ENCODE measurements around the gene RBM47. TPM values are rescaled to one million over a fixed set of nuclear protein-coding genes. Genes with fewer than 3 reads are reported as not detected.

RBM47 gene
- total and polyA plus RNA-seq, 2 experiments from 2014 or later: 35.6 to 139 TPM

DNA sequence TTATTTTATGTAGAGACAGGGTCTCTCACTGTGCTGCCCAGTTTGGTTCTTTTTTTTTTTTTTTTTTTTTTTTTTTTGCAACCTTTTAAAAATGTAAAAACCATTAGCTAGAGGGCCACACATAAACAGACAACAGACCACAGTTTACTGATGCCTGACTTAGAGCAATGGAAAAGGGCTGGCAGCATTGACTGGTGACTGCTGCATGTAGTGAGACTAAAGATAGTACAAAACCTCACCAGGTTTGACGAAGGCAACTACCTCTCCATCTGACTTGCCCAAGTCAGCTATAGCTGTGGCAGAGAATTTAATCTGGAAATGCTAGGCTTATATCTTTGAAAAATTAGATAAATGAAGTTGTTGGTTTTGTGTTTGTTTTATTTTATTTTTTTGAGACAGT lies 102.9 kb downstream of the RBM47 start (continued):
- TF ChIP-seq, protein P1, sequence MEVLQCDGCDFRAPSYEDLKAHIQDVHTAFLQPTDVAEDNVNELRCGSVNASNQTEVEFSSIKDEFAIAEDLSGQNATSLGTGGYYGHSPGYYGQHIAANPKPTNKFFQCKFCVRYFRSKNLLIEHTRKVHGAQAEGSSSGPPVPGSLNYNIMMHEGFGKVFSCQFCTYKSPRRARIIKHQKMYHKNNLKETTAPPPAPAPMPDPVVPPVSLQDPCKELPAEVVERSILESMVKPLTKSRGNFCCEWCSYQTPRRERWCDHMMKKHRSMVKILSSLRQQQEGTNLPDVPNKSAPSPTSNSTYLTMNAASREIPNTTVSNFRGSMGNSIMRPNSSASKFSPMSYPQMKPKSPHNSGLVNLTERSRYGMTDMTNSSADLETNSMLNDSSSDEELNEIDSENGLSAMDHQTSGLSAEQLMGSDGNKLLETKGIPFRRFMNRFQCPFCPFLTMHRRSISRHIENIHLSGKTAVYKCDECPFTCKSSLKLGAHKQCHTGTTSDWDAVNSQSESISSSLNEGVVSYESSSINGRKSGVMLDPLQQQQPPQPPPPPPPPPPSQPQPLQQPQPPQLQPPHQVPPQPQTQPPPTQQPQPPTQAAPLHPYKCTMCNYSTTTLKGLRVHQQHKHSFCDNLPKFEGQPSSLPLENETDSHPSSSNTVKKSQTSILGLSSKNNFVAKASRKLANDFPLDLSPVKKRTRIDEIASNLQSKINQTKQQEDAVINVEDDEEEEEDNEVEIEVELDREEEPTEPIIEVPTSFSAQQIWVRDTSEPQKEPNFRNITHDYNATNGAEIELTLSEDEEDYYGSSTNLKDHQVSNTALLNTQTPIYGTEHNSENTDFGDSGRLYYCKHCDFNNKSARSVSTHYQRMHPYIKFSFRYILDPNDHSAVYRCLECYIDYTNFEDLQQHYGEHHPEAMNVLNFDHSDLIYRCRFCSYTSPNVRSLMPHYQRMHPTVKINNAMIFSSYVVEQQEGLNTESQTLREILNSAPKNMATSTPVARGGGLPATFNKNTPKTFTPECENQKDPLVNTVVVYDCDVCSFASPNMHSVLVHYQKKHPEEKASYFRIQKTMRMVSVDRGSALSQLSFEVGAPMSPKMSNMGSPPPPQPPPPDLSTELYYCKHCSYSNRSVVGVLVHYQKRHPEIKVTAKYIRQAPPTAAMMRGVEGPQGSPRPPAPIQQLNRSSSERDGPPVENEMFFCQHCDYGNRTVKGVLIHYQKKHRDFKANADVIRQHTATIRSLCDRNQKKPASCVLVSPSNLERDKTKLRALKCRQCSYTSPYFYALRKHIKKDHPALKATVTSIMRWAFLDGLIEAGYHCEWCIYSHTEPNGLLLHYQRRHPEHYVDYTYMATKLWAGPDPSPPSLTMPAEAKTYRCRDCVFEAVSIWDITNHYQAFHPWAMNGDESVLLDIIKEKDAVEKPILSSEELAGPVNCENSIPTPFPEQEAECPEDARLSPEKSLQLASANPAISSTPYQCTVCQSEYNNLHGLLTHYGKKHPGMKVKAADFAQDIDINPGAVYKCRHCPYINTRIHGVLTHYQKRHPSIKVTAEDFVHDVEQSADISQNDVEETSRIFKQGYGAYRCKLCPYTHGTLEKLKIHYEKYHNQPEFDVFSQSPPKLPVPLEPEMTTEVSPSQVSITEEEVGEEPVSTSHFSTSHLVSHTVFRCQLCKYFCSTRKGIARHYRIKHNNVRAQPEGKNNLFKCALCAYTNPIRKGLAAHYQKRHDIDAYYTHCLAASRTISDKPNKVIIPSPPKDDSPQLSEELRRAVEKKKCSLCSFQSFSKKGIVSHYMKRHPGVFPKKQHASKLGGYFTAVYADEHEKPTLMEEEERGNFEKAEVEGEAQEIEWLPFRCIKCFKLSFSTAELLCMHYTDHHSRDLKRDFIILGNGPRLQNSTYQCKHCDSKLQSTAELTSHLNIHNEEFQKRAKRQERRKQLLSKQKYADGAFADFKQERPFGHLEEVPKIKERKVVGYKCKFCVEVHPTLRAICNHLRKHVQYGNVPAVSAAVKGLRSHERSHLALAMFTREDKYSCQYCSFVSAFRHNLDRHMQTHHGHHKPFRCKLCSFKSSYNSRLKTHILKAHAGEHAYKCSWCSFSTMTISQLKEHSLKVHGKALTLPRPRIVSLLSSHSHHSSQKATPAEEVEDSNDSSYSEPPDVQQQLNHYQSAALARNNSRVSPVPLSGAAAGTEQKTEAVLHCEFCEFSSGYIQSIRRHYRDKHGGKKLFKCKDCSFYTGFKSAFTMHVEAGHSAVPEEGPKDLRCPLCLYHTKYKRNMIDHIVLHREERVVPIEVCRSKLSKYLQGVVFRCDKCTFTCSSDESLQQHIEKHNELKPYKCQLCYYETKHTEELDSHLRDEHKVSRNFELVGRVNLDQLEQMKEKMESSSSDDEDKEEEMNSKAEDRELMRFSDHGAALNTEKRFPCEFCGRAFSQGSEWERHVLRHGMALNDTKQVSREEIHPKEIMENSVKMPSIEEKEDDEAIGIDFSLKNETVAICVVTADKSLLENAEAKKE (CRISPR knock-in tag; IDR thresholded peaks at IDR 0.05): no peak
- TF ChIP-seq POLR2AphosphoS5 (IDR thresholded peaks at IDR 0.05; ENCODE audit: low read depth) (no peak), NANOG (IDR thresholded peaks at IDR 0.05; ENCODE audit: borderline replicate concordance) (no peak), EZH2phosphoT487 (IDR thresholded peaks at IDR 0.05; ENCODE audit: unreplicated experiment) (no peak)

DNA sequence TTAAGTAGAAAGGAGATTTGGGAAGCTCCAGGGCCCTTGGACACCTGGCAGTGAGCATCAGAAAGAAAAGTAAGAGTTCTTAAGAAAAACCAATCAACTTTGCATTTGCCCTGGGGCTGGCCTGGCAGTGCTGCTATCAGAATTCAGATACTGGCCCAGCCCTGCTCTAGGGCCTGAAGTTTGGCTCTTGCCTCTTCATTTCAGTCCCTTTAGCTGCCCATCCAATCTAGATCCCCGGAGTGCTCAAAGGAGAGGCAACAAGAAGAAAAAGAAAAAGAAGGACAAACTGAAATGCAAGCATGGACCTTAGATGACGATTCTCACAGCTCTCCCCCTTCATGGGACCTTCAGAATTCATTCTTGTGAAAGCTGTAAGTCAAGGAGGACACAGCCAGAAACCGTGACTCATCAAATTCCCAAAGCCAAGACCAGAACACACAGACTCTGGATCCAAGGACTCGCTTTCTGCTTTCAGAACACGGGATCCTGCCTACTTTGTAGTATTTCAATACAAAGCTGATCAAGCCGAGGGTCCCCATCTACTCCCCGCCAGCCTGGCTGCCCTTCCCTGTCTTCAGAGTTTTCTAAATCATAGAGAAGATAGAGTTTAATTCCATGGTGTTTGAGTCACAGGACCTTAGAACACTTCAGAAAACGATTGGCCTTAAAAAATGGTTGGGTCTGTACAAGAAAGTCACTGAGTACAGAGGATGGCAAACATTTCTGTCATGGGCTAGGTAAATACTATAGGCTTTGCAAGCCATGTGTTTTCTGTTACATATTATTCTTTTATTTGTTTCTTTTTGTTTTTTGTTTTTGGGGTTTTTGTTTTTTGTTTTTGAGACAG lies 103.7 kb downstream of the RBM47 start:
- peak; percentile 84 for ATAC-seq
- H3K36me3 Mint-ChIP-seq (ENCODE audit: low read depth): peaks cover 36% of the 10 kb centered on the region
- no peaks in the 10 kb centered on the region for H3K36me3 ChIP-seq (ENCODE audit: insufficient read depth)
- H3K27ac Mint-ChIP-seq: peak overlapping the region; percentile 93
- H3K4me1 Mint-ChIP-seq: peaks cover 12% of the 10 kb centered on the region; the same call in 2 of the 3 replicates
- peaks cover 59% of the 10 kb centered on the region for H3K79me2 ChIP-seq (replicated peaks; ENCODE audit: insufficient read depth)
- peaks cover 2% of the 10 kb centered on the region; the same call in 1 of the 2 replicates for H4K20me1 ChIP-seq (replicated peaks; ENCODE audit: insufficient read depth)
- no peak overlapping the region for H3K4me2 ChIP-seq
- H3K27me3 Mint-ChIP-seq (ENCODE audit: insufficient read depth, low read depth, poor library complexity): peaks cover 6% of the 10 kb centered on the region
- H3K4me3 Mint-ChIP-seq: no peak overlapping the region
- peak overlapping the region; percentile 80 for H3K27ac ChIP-seq (ENCODE audit: low read depth)
- peak; percentile 57 for DNase-seq (ENCODE audit: low spot score)
- H3K9me3 Mint-ChIP-seq: no peaks in the 10 kb centered on the region
- H3K4me3 ChIP-seq: no peak overlapping the region
- peaks cover 27% of the 10 kb centered on the region for H3K4me1 ChIP-seq (ENCODE audit: insufficient read depth)
- H3K9me2 ChIP-seq (ENCODE audit: insufficient read depth): no peaks in the 10 kb centered on the region
- H3K27me3 ChIP-seq (ENCODE audit: insufficient read depth): no peaks in the 10 kb centered on the region
- H2AFZ ChIP-seq: no peak overlapping the region
- 0 out of 2 replicates have a peak, but pooled peaks cover 6% of the 10 kb centered on the region for H3F3A ChIP-seq (replicated peaks; ENCODE audit: low read depth)
- TF ChIP-seq POLR2AphosphoS5 (IDR thresholded peaks at IDR 0.05; ENCODE audit: low read depth) (0 out of 2 replicates have a peak, but pooled peaks have one; percentile 5), ZNF114 (CRISPR knock-in tag; IDR thresholded peaks at IDR 0.05) (no peak), ZNF331 (CRISPR knock-in tag; IDR thresholded peaks at IDR 0.05; ENCODE audit: low read depth) (no peak), NANOG (IDR thresholded peaks at IDR 0.05; ENCODE audit: borderline replicate concordance) (no peak), STAT1 (IDR thresholded peaks at IDR 0.05; ENCODE audit: unreplicated experiment) (no peak), JUNB (IDR thresholded peaks at IDR 0.05; ENCODE audit: unreplicated experiment) (no peak), EZH2 (IDR thresholded peaks at IDR 0.05; ENCODE audit: low read depth, unreplicated experiment) (no peak)
- TF ChIP-seq, protein P2, sequence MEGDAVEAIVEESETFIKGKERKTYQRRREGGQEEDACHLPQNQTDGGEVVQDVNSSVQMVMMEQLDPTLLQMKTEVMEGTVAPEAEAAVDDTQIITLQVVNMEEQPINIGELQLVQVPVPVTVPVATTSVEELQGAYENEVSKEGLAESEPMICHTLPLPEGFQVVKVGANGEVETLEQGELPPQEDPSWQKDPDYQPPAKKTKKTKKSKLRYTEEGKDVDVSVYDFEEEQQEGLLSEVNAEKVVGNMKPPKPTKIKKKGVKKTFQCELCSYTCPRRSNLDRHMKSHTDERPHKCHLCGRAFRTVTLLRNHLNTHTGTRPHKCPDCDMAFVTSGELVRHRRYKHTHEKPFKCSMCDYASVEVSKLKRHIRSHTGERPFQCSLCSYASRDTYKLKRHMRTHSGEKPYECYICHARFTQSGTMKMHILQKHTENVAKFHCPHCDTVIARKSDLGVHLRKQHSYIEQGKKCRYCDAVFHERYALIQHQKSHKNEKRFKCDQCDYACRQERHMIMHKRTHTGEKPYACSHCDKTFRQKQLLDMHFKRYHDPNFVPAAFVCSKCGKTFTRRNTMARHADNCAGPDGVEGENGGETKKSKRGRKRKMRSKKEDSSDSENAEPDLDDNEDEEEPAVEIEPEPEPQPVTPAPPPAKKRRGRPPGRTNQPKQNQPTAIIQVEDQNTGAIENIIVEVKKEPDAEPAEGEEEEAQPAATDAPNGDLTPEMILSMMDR (conservative IDR thresholded peaks at IDR 0.05; ENCODE audit: low read depth in 2 of 2): no peak

Data from GM23338 (cell line).